Naive thymus-derived CD4-positive, alpha-beta T cell (primary cell): ENCODE results near the gene PTPRM. TPM values are rescaled to one million over a fixed set of nuclear protein-coding genes. Genes with fewer than 3 reads are reported as not detected.

Source experiments
- ATAC-seq: fragments of 150-1000 bp; cut with Tn5 transposase; 2 replicates; pipeline ENCODE4 v1.10.0; 2021; ENCODE audit warnings: mild to moderate bottlenecking, moderate library complexity
- CTCF ChIA-PET: fragments of 350-600 bp; sonication (Branson Sonifier 250); formaldehyde crosslinking; loops from one replicate; lab custom pipeline; 2021; ENCODE audit warnings: antibody characterized with exemption; lab: Charles Lee
- POLR2A ChIA-PET: fragments of 350-600 bp; sonication (Branson Sonifier 250); formaldehyde crosslinking; loops from one replicate; lab custom pipeline; 2021; ENCODE audit warnings: antibody characterized with exemption, inconsistent platforms; lab: Charles Lee
- DNase-seq, 9 donors: peaks; one replicate each; pipeline versions ENCODE4 v3.0.0 to v3.0.0-alpha.2; 2020 to 2022; ENCODE audit warnings: mixed read lengths in 1 of 9
- H3K27ac ChIP-seq: one replicate; pipeline ENCODE4 v1.7.0; 2013; ENCODE audit warnings: mild to moderate bottlenecking, low read depth, low read length, moderate library complexity
- H3K27me3 ChIP-seq, 2 donors: one replicate each; pipeline ENCODE4 v1.7.0; 2013; ENCODE audit warnings: low read length in 2 of 2, mild to moderate bottlenecking in 2 of 2, moderate library complexity in 2 of 2; ENCODE audit not compliant: control insufficient read depth in 2 of 2, insufficient read depth in 2 of 2
- H3K36me3 ChIP-seq, 3 experiments: 1 replicate in 2 of 3; 2 replicates in 1 of 3; pipeline ENCODE4 v1.7.0; 2013; ENCODE audit warnings: low read length in 3 of 3, mild to moderate bottlenecking in 3 of 3, moderate library complexity in 1 of 3; ENCODE audit not compliant: insufficient read depth in 3 of 3, control insufficient read depth in 2 of 3
- H3K4me1 ChIP-seq, 2 donors: one replicate each; pipeline ENCODE4 v1.7.0; 2013; ENCODE audit warnings: low read length in 2 of 2, mild to moderate bottlenecking in 2 of 2, moderate library complexity in 1 of 2; ENCODE audit not compliant: control insufficient read depth in 2 of 2, insufficient read depth in 2 of 2
- H3K4me3 ChIP-seq: 2 replicates; pipeline ENCODE4 v1.7.0; 2013; ENCODE audit warnings: mild to moderate bottlenecking, low read length
- H3K9me3 ChIP-seq, 3 experiments: 1 replicate in 2 of 3; 2 replicates in 1 of 3; pipeline ENCODE4 v1.7.0; 2013; ENCODE audit warnings: low read length in 3 of 3; ENCODE audit not compliant: control insufficient read depth in 2 of 3
- H3K27ac Mint-ChIP-seq, 9 donors: one replicate each; pipeline ENCODE4 v1.8.0; 2020 to 2022; ENCODE audit warnings: mixed read lengths in 9 of 9, mild to moderate bottlenecking in 8 of 9, moderate library complexity in 5 of 9, inconsistent platforms in 2 of 9
- H3K27me3 Mint-ChIP-seq, 5 donors: one replicate each; pipeline ENCODE4 v1.8.0; 2021 to 2022; ENCODE audit warnings: mixed read lengths in 5 of 5, mild to moderate bottlenecking in 1 of 5
- H3K36me3 Mint-ChIP-seq, 5 donors: one replicate each; pipeline ENCODE4 v1.8.0; 2020 to 2022; ENCODE audit warnings: mixed read lengths in 5 of 5, mild to moderate bottlenecking in 3 of 5, inconsistent platforms in 1 of 5
- H3K4me1 Mint-ChIP-seq, 7 donors: one replicate each; pipeline ENCODE4 v1.8.0; 2020 to 2022; ENCODE audit warnings: mixed read lengths in 7 of 7, mild to moderate bottlenecking in 3 of 7, inconsistent platforms in 1 of 7
- H3K4me3 Mint-ChIP-seq, 10 donors: one replicate each; pipeline ENCODE4 v1.8.0; 2020 to 2022; ENCODE audit warnings: mild to moderate bottlenecking in 10 of 10, mixed read lengths in 10 of 10, moderate library complexity in 6 of 10, inconsistent platforms in 2 of 10
- H3K9me3 Mint-ChIP-seq, 11 donors: one replicate each; pipeline ENCODE4 v1.8.0; 2020 to 2022; ENCODE audit warnings: mixed read lengths in 11 of 11, mild to moderate bottlenecking in 4 of 11, inconsistent platforms in 1 of 11, moderate library complexity in 1 of 11
- intact Hi-C, 2 donors: fragments of 100-400 bp; cut with micrococcal nuclease; formaldehyde crosslinking; loops; one replicate each; pipeline ENCODE4 v1.15.1; 2023
- polyA plus RNA-seq, 2 donors: library from polyadenylated mRNA; unstranded; fragments of 300-500 nt; fragmentation: Illumina TruSeq; gene quantifications; one replicate each; pipeline ENCODE4 v1.2.3, GENCODE V29; 2021
- total RNA-seq, 6 experiments: library from RNA in 5 of 6; stranded (reverse) in 5 of 6; gene quantifications; 1 replicate in 5 of 6; 2 replicates in 1 of 6; pipeline ENCODE4 v1.2.3 and lab custom pipeline; 2021 to 2026

PTPRM gene
- total and polyA plus RNA-seq, 7 experiments from 2014 or later, result 3.8 to 21.2 (median 8.4) TPM

DNA sequence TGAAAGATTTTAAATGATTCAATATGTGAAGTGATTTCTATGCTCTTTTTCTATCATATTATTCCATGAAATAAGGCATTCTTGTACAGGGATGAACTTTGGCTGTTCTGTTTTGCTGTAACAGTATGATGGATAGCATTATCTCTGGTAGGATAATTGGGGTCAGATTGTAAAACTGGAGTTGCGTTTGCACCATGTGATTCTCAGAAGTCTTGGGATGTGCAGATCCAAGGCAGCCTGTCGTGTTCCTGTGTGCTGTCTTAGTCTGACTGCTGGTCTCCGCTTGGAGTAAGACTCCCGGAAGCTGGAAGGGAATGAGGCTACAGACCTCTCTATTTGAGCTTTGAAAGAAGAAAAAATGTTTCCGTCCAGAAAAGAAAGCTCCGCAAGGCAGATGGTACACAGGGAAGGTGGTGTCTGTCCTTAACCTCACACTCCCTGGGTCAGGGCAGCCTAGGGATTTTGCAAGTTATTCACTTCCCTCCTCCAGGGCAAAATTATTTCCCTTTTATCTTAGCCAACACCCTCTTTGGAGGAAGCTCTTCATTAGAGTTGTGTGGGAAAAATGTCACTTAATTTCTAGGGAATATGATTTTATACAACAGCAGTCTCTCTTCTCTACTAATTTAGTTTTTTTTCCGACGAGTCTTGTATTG lies 250.6 kb downstream of the PTPRM start:
- Mint-ChIP-seq H3K4me3 (no peak overlapping the region), H3K4me1 (peaks cover 0 to 2% (median 0%) of the 10 kb centered on the region in 7 donors), H3K36me3 (peaks cover 0 to 8% (median 0%) of the 10 kb centered on the region in 5 donors), H3K27me3 (no peaks in the 10 kb centered on the region), H3K9me3 (peaks cover 3 to 28% (median 15%) of the 10 kb centered on the region in 11 donors), H3K27ac (no peak overlapping the region)
- Histone ChIP-seq H3K4me1 (no peaks in the 10 kb centered on the region), H3K27me3 (no peaks in the 10 kb centered on the region), H3K36me3 (no peaks in the 10 kb centered on the region), H3K4me3 (no peak overlapping the region), H3K9me3 (peaks cover 0 to 21% (median 0%) of the 10 kb centered on the region in 3 experiments), H3K27ac (no peak overlapping the region)
- intact Hi-C loops, result no loop called here
- ATAC-seq (no peak), DNase-seq (no peak)
- CTCF ChIA-PET, result no interaction called here
- POLR2A ChIA-PET, result no interaction called here

- Mint-ChIP-seq H3K27ac (no peak overlapping the region), H3K9me3 (peaks cover 0 to 2% (median 0%) of the 10 kb centered on the region in 11 donors), H3K4me3 (no peak overlapping the region), H3K27me3 (no peaks in the 10 kb centered on the region), H3K36me3 (no peaks in the 10 kb centered on the region), H3K4me1 (peaks cover 0 to 7% (median 2%) of the 10 kb centered on the region in 7 donors)
- intact Hi-C loops, result no loop called here
- ATAC-seq (no peak), DNase-seq (no peak)
- Histone ChIP-seq H3K4me1 (no peaks in the 10 kb centered on the region), H3K27ac (no peak overlapping the region), H3K4me3 (no peak overlapping the region), H3K36me3 (no peaks in the 10 kb centered on the region), H3K27me3 (no peaks in the 10 kb centered on the region), H3K9me3 (no peaks in the 10 kb centered on the region)
- POLR2A ChIA-PET, result no interaction called here
- CTCF ChIA-PET, result no interaction called here
Observed at GRCh38 chr18:7821784-7822183, 254.7 kb downstream of the PTPRM start.

- ATAC-seq (no peak), DNase-seq (peak in 1 of 9 donors; percentile 3)
- Histone ChIP-seq H3K4me1 (no peaks in the 10 kb centered on the region), H3K4me3 (no peak overlapping the region), H3K36me3 (no peaks in the 10 kb centered on the region), H3K27me3 (no peaks in the 10 kb centered on the region), H3K9me3 (no peaks in the 10 kb centered on the region), H3K27ac (no peak overlapping the region)
- ChIA-PET POLR2A (no interaction called here), CTCF (no interaction called here)
- Mint-ChIP-seq H3K27me3 (no peaks in the 10 kb centered on the region), H3K4me3 (no peak overlapping the region), H3K9me3 (peaks cover 0 to 2% (median 0%) of the 10 kb centered on the region in 11 donors), H3K36me3 (no peaks in the 10 kb centered on the region), H3K27ac (no peak overlapping the region), H3K4me1 (peaks cover 0 to 7% (median 2%) of the 10 kb centered on the region in 7 donors)
- intact Hi-C loops, result no loop called here
Observed at GRCh38 chr18:7822435-7823331, 255.6 kb downstream of the PTPRM start.

DNA sequence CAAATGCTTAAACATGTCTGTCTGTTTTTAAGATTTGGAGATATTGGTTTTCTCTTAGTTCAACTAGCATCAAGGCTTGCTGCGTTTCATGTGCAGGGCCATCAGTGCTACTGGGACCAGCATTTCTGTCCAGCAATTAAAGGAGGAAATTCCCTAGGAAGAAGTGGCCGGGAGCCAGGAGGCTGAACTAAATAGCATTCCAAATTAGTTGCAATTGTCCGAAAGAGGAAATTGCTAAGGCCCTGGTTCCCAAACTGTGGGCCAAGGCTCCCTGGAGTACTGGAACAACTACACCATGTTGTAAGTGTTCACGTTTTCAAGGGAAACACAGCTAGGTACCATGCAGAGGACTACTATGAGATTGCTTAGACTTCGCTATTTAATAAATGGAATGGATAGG lies 257.9 kb downstream of the PTPRM start:
- H3K4me3 ChIP-seq, result no peak overlapping the region
- ATAC-seq, result no peak
- no peak for DNase-seq
- ChIA-PET CTCF (no interaction called here), POLR2A (no interaction called here)
- Mint-ChIP-seq H3K4me1 (peaks cover 0 to 7% (median 0%) of the 10 kb centered on the region in 7 donors), H3K27ac (no peak overlapping the region), H3K4me3 (no peak overlapping the region), H3K9me3 (peaks cover 0 to 10% (median 0%) of the 10 kb centered on the region in 11 donors), H3K27me3 (no peaks in the 10 kb centered on the region), H3K36me3 (no peaks in the 10 kb centered on the region)
- no peaks in the 10 kb centered on the region for H3K27me3 ChIP-seq
- H3K36me3 ChIP-seq, result no peaks in the 10 kb centered on the region
- intact Hi-C loops, result no loop called here
- no peak overlapping the region for H3K27ac ChIP-seq
- H3K4me1 ChIP-seq, result no peaks in the 10 kb centered on the region
- no peaks in the 10 kb centered on the region for H3K9me3 ChIP-seq

DNA sequence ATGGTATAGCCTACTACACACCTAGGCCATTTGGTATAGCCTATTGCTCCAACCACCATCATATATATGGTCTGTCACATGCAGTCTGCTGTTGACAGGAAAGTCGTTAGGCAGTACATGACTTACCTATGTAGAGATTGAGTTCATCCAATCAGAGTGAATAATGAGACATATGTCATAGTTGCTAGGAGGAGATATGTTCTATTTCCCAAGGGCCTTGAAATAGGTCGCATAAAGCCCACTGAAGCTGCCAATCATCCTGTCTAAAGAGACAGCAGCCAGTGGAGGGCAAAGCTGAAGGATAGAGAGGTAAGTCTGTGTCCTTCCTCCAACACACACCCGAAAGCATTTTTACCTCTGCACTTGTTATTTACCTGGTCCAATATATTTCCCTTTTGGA lies 263.4 kb downstream of the PTPRM start:
- H3K36me3 Mint-ChIP-seq, result no peaks in the 10 kb centered on the region
- Histone ChIP-seq H3K27me3 (no peaks in the 10 kb centered on the region), H3K9me3 (no peaks in the 10 kb centered on the region), H3K27ac (no peak overlapping the region), H3K36me3 (no peaks in the 10 kb centered on the region), H3K4me3 (no peak overlapping the region), H3K4me1 (no peaks in the 10 kb centered on the region)
- DNase-seq (no peak), ATAC-seq (no peak)
- POLR2A ChIA-PET, result no interaction called here
- H3K4me3 Mint-ChIP-seq, result no peak overlapping the region
- no peaks in the 10 kb centered on the region for H3K27me3 Mint-ChIP-seq
- CTCF ChIA-PET, result no interaction called here
- no peak overlapping the region for H3K27ac Mint-ChIP-seq
- peaks cover 0 to 10% (median 2%) of the 10 kb centered on the region in 11 donors for H3K9me3 Mint-ChIP-seq
- H3K4me1 Mint-ChIP-seq, result no peaks in the 10 kb centered on the region
- intact Hi-C loops, result no loop called here

GRCh38 chr18:7839548-7839947 lies 272.4 kb downstream of the PTPRM start:
- ChIA-PET POLR2A (no interaction called here), CTCF (no interaction called here)
- intact Hi-C loops, result no loop called here
- H3K4me3 Mint-ChIP-seq, result no peak overlapping the region
- Histone ChIP-seq H3K36me3 (no peaks in the 10 kb centered on the region), H3K27me3 (no peaks in the 10 kb centered on the region), H3K4me3 (no peak overlapping the region), H3K9me3 (peaks cover 0 to 3% (median 0%) of the 10 kb centered on the region in 3 experiments), H3K27ac (no peak overlapping the region), H3K4me1 (no peaks in the 10 kb centered on the region)
- H3K36me3 Mint-ChIP-seq, result peaks cover 0 to 10% (median 0%) of the 10 kb centered on the region in 5 donors
- peaks cover 0 to 9% (median 4%) of the 10 kb centered on the region in 7 donors for H3K4me1 Mint-ChIP-seq
- DNase-seq (no peak), ATAC-seq (no peak)
- H3K27me3 Mint-ChIP-seq, result peaks cover 0 to 2% (median 0%) of the 10 kb centered on the region in 5 donors
- no peak overlapping the region for H3K27ac Mint-ChIP-seq
- H3K9me3 Mint-ChIP-seq, result peaks cover 6 to 20% (median 13%) of the 10 kb centered on the region in 11 donors
